ENCODE results near the gene CKAP2L.

DNA sequence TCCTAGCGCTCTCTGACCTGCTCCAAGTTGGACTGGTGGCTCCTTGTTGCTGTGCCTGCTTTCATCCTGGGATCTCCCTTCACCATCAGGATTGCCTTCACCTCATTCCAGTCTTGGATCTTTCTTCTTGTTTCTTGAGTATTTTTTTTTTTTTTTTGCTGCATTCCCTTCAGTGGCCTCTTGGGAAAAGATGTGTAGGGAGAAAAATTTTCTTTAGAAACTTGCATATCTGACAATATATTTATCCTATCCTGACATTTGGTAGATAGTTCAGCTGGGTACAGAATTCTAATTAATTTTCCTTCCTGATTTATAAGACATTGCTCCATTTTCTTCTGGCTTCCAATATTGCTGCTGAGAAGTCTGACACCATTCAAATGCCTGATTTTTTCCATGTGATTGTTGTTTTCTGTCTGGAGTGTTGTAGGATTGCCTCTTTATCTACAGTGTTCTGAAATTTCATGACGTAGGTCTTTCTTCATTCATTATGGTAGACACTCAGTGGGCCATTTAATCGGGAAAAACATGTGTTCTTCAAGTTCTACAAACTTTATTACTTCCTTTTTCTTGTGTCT, 42.9 kb upstream of the CKAP2L start:
- TF ChIP-seq POLR2AphosphoS5 (IDR thresholded peaks at IDR 0.05; ENCODE audit: low read depth, low read length) = no peak
- no peak for TF ChIP-seq SPI1 (IDR thresholded peaks at IDR 0.05; ENCODE audit: low read depth, low read length)
- TF ChIP-seq POLR2A (IDR thresholded peaks at IDR 0.05; ENCODE audit: low read depth, low read length) = no peak
- no peak for TF ChIP-seq TAF1 (IDR thresholded peaks at IDR 0.05; ENCODE audit: low read depth, low read length)
